OCI-LY1 (cell line): ENCODE data around the gene ZNF618.

ENCODE experiments used
- H2AFZ ChIP-seq: fragments of 200-600 bp; sonication (generic), shearing (Covaris generic); 2 replicates; pipeline ENCODE4 v1.6.0; 2014; ENCODE audit warnings: antibody characterized with exemption, mild to moderate bottlenecking, low read length
- H3F3A ChIP-seq: fragments of 200-600 bp; sonication (generic), shearing (Covaris generic); 2 replicates; pipeline ENCODE4 v1.6.0; 2014; ENCODE audit warnings: mild to moderate bottlenecking, antibody characterized with exemption, low read length, moderate library complexity; ENCODE audit not compliant: insufficient read depth
- H3K27ac ChIP-seq: fragments of 200-600 bp; sonication (generic); 2 replicates; pipeline ENCODE4 v1.5.1; 2014; ENCODE audit warnings: low read length, mixed run types, mild to moderate bottlenecking, low read depth; ENCODE audit not compliant: poor library complexity, severe bottlenecking
- H3K27me3 ChIP-seq: fragments of 200-600 bp; sonication (generic); 2 replicates; pipeline ENCODE4 v1.6.0; 2014; ENCODE audit warnings: antibody characterized with exemption, mild to moderate bottlenecking, low read length, moderate library complexity; ENCODE audit not compliant: insufficient read depth
- H3K36me3 ChIP-seq: fragments of 200-600 bp; sonication (generic); 2 replicates; pipeline ENCODE4 v1.6.1; 2014; ENCODE audit warnings: mild to moderate bottlenecking, antibody characterized with exemption, low read length, moderate library complexity, mixed read lengths; ENCODE audit not compliant: insufficient read depth
- H3K4me1 ChIP-seq: fragments of 200-600 bp; sonication (generic); 2 replicates; pipeline ENCODE4 v1.5.1; 2014; ENCODE audit warnings: mild to moderate bottlenecking, low read length, moderate library complexity; ENCODE audit not compliant: insufficient read depth, severe bottlenecking
- H3K4me2 ChIP-seq: fragments of 200-600 bp; sonication (generic), shearing (Covaris generic); 2 replicates; pipeline ENCODE4 v1.6.1; 2014; ENCODE audit warnings: low read length
- H3K4me3 ChIP-seq: fragments of 200-600 bp; sonication (generic); 2 replicates; pipeline ENCODE4 v1.5.1; 2014; ENCODE audit warnings: low read length, low read depth, mild to moderate bottlenecking, mixed read lengths; ENCODE audit not compliant: poor library complexity, severe bottlenecking
- H3K79me2 ChIP-seq: fragments of 200-600 bp; shearing (Covaris generic); 2 replicates; pipeline ENCODE4 v1.6.1; 2016; ENCODE audit warnings: mixed run types, low read length, mixed read lengths; ENCODE audit not compliant: insufficient read depth
- H3K9ac ChIP-seq: fragments of 200-600 bp; sonication (generic), shearing (Covaris generic); 2 replicates; pipeline ENCODE4 v1.6.1; 2014; ENCODE audit warnings: mild to moderate bottlenecking, low read length, mixed read lengths
- H3K9me2 ChIP-seq: fragments of 200-600 bp; sonication (generic), shearing (Covaris generic); 2 replicates; pipeline ENCODE4 v1.6.1; 2014; ENCODE audit warnings: low read depth, mild to moderate bottlenecking, low read length, mixed read lengths
- H3K9me3 ChIP-seq: fragments of 200-600 bp; shearing (Covaris generic); 2 replicates; pipeline ENCODE4 v1.6.1; 2014; ENCODE audit warnings: low read length, mixed read lengths
- H4K20me1 ChIP-seq: fragments of 200-600 bp; sonication (generic), shearing (Covaris generic); 2 replicates; pipeline ENCODE4 v1.6.0; 2016; ENCODE audit warnings: mild to moderate bottlenecking, low read length; ENCODE audit not compliant: insufficient read depth
- CTCF ChIP-seq: fragments of 200-600 bp; sonication (generic), shearing (Covaris generic); IDR thresholded peaks from 2 replicates; pipeline ENCODE4 v1.5.1; 2017; ENCODE audit warnings: mild to moderate bottlenecking, antibody characterized with exemption, low read length, moderate library complexity, mixed read lengths
- EZH2 ChIP-seq: fragments of 200-600 bp; sonication (generic), shearing (Covaris generic); IDR thresholded peaks from 2 replicates; pipeline ENCODE4 v1.8.0; 2017; ENCODE audit warnings: borderline replicate concordance, mixed run types, mild to moderate bottlenecking, antibody characterized with exemption, low read length, moderate library complexity, mixed read lengths

ZNF618 gene

GRCh38 chr9:113879911-113880310 is 3.8 kb downstream of the ZNF618 start:
- Histone ChIP-seq H3K9ac (no peak overlapping the region), H3K79me2 (no peaks in the 10 kb centered on the region), H3K36me3 (no peaks in the 10 kb centered on the region), H3K4me2 (no peak overlapping the region), H3K9me3 (no peaks in the 10 kb centered on the region), H3K4me1 (no peaks in the 10 kb centered on the region), H4K20me1 (no peaks in the 10 kb centered on the region), H3F3A (no peaks in the 10 kb centered on the region), H3K4me3 (no peak overlapping the region), H3K9me2 (no peaks in the 10 kb centered on the region), H2AFZ (no peak overlapping the region), H3K27ac (no peak overlapping the region), H3K27me3 (no peaks in the 10 kb centered on the region)
- TF ChIP-seq CTCF (no peak), EZH2 (no peak)

GRCh38 chr9:113882181-113882580 is 6.1 kb downstream of the ZNF618 start:
- H4K20me1 ChIP-seq: no peaks in the 10 kb centered on the region
- H3F3A ChIP-seq: no peaks in the 10 kb centered on the region
- H3K36me3 ChIP-seq: no peaks in the 10 kb centered on the region

GRCh38 chr9:113882636-113883164 is 6.6 kb downstream of the ZNF618 start:
- Histone ChIP-seq H3K4me2 (no peak overlapping the region), H3K27ac (no peak overlapping the region), H3F3A (no peaks in the 10 kb centered on the region), H3K79me2 (no peaks in the 10 kb centered on the region), H3K27me3 (no peaks in the 10 kb centered on the region), H4K20me1 (no peaks in the 10 kb centered on the region), H3K4me3 (no peak overlapping the region), H3K4me1 (no peaks in the 10 kb centered on the region), H3K36me3 (no peaks in the 10 kb centered on the region), H3K9me2 (no peaks in the 10 kb centered on the region), H3K9me3 (no peaks in the 10 kb centered on the region), H2AFZ (no peak overlapping the region), H3K9ac (no peak overlapping the region)
- no peak for TF ChIP-seq EZH2
- no peak for TF ChIP-seq CTCF

More at GRCh38 chr9:113882181-113882580, 6.1 kb downstream of the ZNF618 start:
- no peaks in the 10 kb centered on the region for H3K79me2 ChIP-seq
- no peaks in the 10 kb centered on the region for H3K9me2 ChIP-seq
- H3K4me3 ChIP-seq: no peak overlapping the region
- H3K9ac ChIP-seq: no peak overlapping the region
- no peaks in the 10 kb centered on the region for H3K27me3 ChIP-seq
- no peak overlapping the region for H3K4me2 ChIP-seq
- TF ChIP-seq EZH2 (no peak), CTCF (no peak)
- H2AFZ ChIP-seq: no peak overlapping the region
- no peak overlapping the region for H3K27ac ChIP-seq
- H3K4me1 ChIP-seq: no peaks in the 10 kb centered on the region
- no peaks in the 10 kb centered on the region for H3K9me3 ChIP-seq
